ENCODE data around the gene MYOM3. TPM values are rescaled to one million over a fixed set of nuclear protein-coding genes. Genes with fewer than 3 reads are reported as not detected.

The MYOM3 gene
- total and polyA plus RNA-seq, 2 of the 13 experiments (the other 11 are each of a cell fraction or from before 2014, with no cell fraction given) = 5.8 to 15.3 TPM

DNA sequence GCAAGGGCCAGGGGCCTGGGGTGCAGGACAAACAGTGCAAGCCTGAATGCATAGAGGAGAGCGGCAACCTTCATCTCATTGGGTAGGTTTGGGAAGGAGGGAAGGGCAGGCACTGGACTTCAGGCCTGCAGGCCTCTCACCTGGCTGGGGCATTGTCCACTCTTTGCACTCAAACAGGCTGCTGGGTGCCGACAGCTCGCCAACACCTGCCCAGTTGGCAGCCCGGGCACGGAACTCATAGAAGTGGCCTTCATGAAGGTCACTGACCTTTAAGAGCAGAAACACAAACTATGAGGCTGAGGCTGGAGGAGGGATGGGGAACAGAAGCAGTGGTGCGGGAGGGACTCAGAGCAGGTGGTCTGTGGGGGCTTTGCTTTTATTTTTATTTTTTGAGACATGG lies 30.7 kb downstream of the MYOM3 start:
- H3K79me2 ChIP-seq (ENCODE audit: insufficient read depth, low read length) = no peaks in the 10 kb centered on the region
- no peak overlapping the region for H3K9ac ChIP-seq (ENCODE audit: insufficient read depth, low read depth, low read length)
- H3K9me3 ChIP-seq (ENCODE audit: low read length) = no peaks in the 10 kb centered on the region
- ATAC-seq = no peak
- H3K4me1 ChIP-seq (ENCODE audit: insufficient read depth, low read length) = no peaks in the 10 kb centered on the region
- no peak overlapping the region for H3K27ac ChIP-seq (ENCODE audit: extremely low read length, insufficient read depth, low read length)
- H4K20me1 ChIP-seq (ENCODE audit: insufficient read depth, low read length) = no peaks in the 10 kb centered on the region
- intact Hi-C loops (cut with micrococcal nuclease; ENCODE audit: unreplicated experiment) (no loop called here), in situ Hi-C loops (cut with HindIII; ENCODE audit: extremely low pct_ligation_motif_present, low pct_unique_long_range_greater_than_20kb) (no loop called here)
- BruUV-seq (replicated peaks) = no TSS peak
- ChIA-PET POLR2A (no interaction called here), CTCF (ENCODE audit: low intra/inter-chr PET ratio, low total read pairs) (no interaction called here)
- H3K27me3 ChIP-seq (ENCODE audit: control insufficient read depth in 1 of 2, insufficient read depth in 2 of 2, low read length in 2 of 2) = no peaks in the 10 kb centered on the region
- no peak overlapping the region for H3K4me3 ChIP-seq (replicated peaks in 1 of 3; ENCODE audit: insufficient read depth in 1 of 3, low read depth in 2 of 3, low read length in 3 of 3)
- no peak for TF ChIP-seq ZNF563 (CRISPR knock-in tag; IDR thresholded peaks at IDR 0.05)
- TF ChIP-seq PCBP1 (IDR thresholded peaks at IDR 0.05; ENCODE audit: borderline replicate concordance, low read depth, low read length) = no peak
- no peak for TF ChIP-seq ZNF83 (CRISPR knock-in tag; IDR thresholded peaks at IDR 0.05; ENCODE audit: borderline replicate concordance)
- no peak for TF ChIP-seq ZNF205 (CRISPR knock-in tag; IDR thresholded peaks at IDR 0.05)
- no peak for TF ChIP-seq ZBTB7A (CRISPR knock-in tag; IDR thresholded peaks at IDR 0.05)
- no peak overlapping the region for H3K4me2 ChIP-seq (ENCODE audit: low read depth, low read length)
- H2AFZ ChIP-seq (ENCODE audit: low read length) = no peak overlapping the region
- DNase-seq (ENCODE audit: low spot score) = no peak
- FAIRE-seq = no peak
- H3K36me3 ChIP-seq (replicated peaks in 1 of 2; ENCODE audit: control insufficient read depth in 1 of 2, insufficient read depth in 2 of 2, low read length in 2 of 2) = peaks cover 6 to 45% of the 10 kb centered on the region in 2 experiments; a peak in 4 of 5 replicates
- 96% methylated on average over 6 of the region's 6 CpGs for whole genome bisulfite sequencing (ENCODE audit: low lambda C conversion rate)

DNA sequence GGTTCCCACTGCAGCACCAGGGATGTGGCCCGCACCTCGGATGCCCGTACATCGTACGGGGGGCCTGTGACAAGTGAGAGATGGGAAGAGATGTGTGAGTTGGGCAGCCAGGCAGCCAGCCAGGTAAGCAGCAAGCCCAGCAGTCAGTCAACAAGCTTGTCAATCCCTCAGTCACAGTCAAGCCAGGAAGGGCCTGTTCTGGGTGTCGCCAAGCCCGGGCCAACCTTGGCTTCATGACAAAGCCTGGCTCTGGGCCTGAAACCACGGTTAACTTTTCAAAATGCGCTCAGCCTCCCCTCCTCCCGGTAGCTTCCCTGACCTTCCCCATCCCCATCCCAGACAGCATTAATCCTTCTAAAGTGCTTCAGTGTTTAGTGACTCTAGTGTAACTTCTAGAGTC lies 31.8 kb downstream of the MYOM3 start:
- Histone ChIP-seq H3K4me1 (ENCODE audit: insufficient read depth, low read length) (no peaks in the 10 kb centered on the region), H3K4me2 (ENCODE audit: low read depth, low read length) (no peak overlapping the region), H3K27me3 (ENCODE audit: control insufficient read depth in 1 of 2, insufficient read depth in 2 of 2, low read length in 2 of 2) (no peaks in the 10 kb centered on the region), H4K20me1 (ENCODE audit: insufficient read depth, low read length) (no peaks in the 10 kb centered on the region), H2AFZ (ENCODE audit: low read length) (no peak overlapping the region), H3K4me3 (replicated peaks in 1 of 3; ENCODE audit: insufficient read depth in 1 of 3, low read depth in 2 of 3, low read length in 3 of 3) (no peak overlapping the region), H3K9ac (ENCODE audit: insufficient read depth, low read depth, low read length) (no peak overlapping the region), H3K9me3 (ENCODE audit: low read length) (no peaks in the 10 kb centered on the region), H3K27ac (ENCODE audit: extremely low read length, insufficient read depth, low read length) (no peak overlapping the region), H3K36me3 (replicated peaks in 1 of 2; ENCODE audit: control insufficient read depth in 1 of 2, insufficient read depth in 2 of 2, low read length in 2 of 2) (peaks cover 6 to 38% of the 10 kb centered on the region in 2 experiments; a peak in 4 of 5 replicates), H3K79me2 (ENCODE audit: insufficient read depth, low read length) (no peaks in the 10 kb centered on the region)
- ChIA-PET POLR2A (no interaction called here), CTCF (ENCODE audit: low intra/inter-chr PET ratio, low total read pairs) (no interaction called here)
- FAIRE-seq (no peak), DNase-seq (ENCODE audit: low spot score) (no peak), ATAC-seq (no peak)
- BruUV-seq (replicated peaks) = no TSS peak
- in situ Hi-C loops (cut with HindIII; ENCODE audit: extremely low pct_ligation_motif_present, low pct_unique_long_range_greater_than_20kb) (no loop called here), intact Hi-C loops (cut with micrococcal nuclease; ENCODE audit: unreplicated experiment) (no loop called here)
- WGBS (ENCODE audit: low lambda C conversion rate) = 86% methylated on average over 7 of the region's 10 CpGs
- TF ChIP-seq, protein P1, sequence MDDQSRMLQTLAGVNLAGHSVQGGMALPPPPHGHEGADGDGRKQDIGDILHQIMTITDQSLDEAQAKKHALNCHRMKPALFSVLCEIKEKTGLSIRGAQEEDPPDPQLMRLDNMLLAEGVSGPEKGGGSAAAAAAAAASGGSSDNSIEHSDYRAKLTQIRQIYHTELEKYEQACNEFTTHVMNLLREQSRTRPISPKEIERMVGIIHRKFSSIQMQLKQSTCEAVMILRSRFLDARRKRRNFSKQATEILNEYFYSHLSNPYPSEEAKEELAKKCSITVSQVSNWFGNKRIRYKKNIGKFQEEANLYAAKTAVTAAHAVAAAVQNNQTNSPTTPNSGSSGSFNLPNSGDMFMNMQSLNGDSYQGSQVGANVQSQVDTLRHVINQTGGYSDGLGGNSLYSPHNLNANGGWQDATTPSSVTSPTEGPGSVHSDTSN (CRISPR knock-in tag; IDR thresholded peaks at IDR 0.05; ENCODE audit: borderline replicate concordance) = no peak
- TF ChIP-seq SSRP1 (CRISPR knock-in tag; IDR thresholded peaks at IDR 0.05) = no peak
- TF ChIP-seq ZNF619 (CRISPR knock-in tag; IDR thresholded peaks at IDR 0.05) = no peak
- TF ChIP-seq ZNF382 (CRISPR knock-in tag; IDR thresholded peaks at IDR 0.05; ENCODE audit: borderline replicate concordance) = no peak
- no peak for TF ChIP-seq ZNF430 (CRISPR knock-in tag; IDR thresholded peaks at IDR 0.05)
- no peak for TF ChIP-seq TBX3 (IDR thresholded peaks at IDR 0.05; ENCODE audit: borderline replicate concordance)
- no peak for TF ChIP-seq CHCHD3 (CRISPR knock-in tag; IDR thresholded peaks at IDR 0.05)
- TF ChIP-seq DNMT3B (CRISPR knock-in tag; conservative IDR thresholded peaks at IDR 0.05) = no peak
- TF ChIP-seq ZNF746 (CRISPR knock-in tag; IDR thresholded peaks at IDR 0.05) = no peak
- TF ChIP-seq GATAD1 (CRISPR knock-in tag; IDR thresholded peaks at IDR 0.05) = no peak
- no peak for TF ChIP-seq ZNF101 (CRISPR knock-in tag; IDR thresholded peaks at IDR 0.05; ENCODE audit: borderline replicate concordance, low read depth)
- no peak for TF ChIP-seq MXD4 (CRISPR knock-in tag; IDR thresholded peaks at IDR 0.05)

Data from HepG2 (cell line).